LNCaP clone FGC (cell line): ENCODE data around the gene MAPK11.

ENCODE experiments used
- DNase-seq: peaks from one replicate; pipeline ENCODE4 v3.0.0-alpha.2; 2011; ENCODE audit warnings: low read depth
- H3K4me3 ChIP-seq: 2 replicates; pipeline ENCODE4 v1.5.1; 2011; ENCODE audit warnings: mild to moderate bottlenecking, low read depth, low read length, control low read depth
- TF ChIP-seq, protein P1 (sequence below): IDR thresholded peaks from 2 replicates; pipeline ENCODE4 v1.5.1; 2012; ENCODE audit warnings: mild to moderate bottlenecking; ENCODE audit not compliant: control insufficient read depth, insufficient read depth; ENCODE audit errors: extremely low read depth

Gene MAPK11

GRCh38 chr22:50312371-50312770 is 42.2 kb upstream of the MAPK11 start:
- H3K4me3 ChIP-seq = no peak overlapping the region
- TF ChIP-seq, protein P1, sequence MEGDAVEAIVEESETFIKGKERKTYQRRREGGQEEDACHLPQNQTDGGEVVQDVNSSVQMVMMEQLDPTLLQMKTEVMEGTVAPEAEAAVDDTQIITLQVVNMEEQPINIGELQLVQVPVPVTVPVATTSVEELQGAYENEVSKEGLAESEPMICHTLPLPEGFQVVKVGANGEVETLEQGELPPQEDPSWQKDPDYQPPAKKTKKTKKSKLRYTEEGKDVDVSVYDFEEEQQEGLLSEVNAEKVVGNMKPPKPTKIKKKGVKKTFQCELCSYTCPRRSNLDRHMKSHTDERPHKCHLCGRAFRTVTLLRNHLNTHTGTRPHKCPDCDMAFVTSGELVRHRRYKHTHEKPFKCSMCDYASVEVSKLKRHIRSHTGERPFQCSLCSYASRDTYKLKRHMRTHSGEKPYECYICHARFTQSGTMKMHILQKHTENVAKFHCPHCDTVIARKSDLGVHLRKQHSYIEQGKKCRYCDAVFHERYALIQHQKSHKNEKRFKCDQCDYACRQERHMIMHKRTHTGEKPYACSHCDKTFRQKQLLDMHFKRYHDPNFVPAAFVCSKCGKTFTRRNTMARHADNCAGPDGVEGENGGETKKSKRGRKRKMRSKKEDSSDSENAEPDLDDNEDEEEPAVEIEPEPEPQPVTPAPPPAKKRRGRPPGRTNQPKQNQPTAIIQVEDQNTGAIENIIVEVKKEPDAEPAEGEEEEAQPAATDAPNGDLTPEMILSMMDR = no peak
- no peak for DNase-seq

DNA sequence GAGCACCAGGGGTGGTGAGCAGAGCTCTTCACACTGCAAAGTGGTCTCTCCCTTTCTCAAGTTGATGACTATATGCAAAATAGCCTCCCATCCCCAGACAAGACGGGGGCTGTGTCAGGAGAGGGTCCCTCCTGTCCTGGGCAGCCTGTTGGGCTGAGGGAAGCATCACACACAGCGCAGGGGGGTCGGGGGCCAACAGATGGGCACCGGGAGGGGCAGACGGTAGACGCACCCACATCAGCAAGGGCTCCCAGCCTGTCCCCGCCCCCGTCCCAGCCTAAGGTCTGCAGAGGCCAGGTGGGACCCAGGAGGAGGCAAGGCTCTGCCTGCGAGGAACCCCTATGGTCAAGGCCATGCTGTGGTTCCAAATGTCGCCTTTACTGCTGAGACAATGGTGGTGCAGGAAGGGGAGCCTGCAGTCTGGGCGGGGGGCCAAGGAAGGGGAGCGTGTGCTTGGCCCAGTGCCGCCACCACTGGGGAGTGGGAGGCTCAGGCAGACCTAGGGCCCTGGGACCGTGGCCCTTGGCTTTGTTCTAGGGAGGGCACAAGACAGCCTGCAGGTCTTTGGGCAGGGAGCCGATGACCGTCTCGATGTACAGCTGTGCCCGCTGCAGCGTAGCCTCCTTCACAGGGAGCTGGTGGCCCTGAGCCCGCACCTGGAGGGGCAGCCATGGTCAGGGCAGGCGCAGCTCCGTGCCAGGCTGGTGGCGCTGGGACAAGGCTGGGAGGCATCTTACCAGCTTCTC is 41.6 kb upstream of the MAPK11 start:
- no peak overlapping the region for H3K4me3 ChIP-seq
- DNase-seq = no peak
- TF ChIP-seq, protein P1 = no peak

- TF ChIP-seq, protein P1 = no peak
- H3K4me3 ChIP-seq = no peak overlapping the region
Observed at GRCh38 chr22:50310949-50311444, 40.8 kb upstream of the MAPK11 start.

GRCh38 chr22:50310031-50310722 is 40.0 kb upstream of the MAPK11 start:
- no peak for DNase-seq
- TF ChIP-seq, protein P1 = no peak

More at GRCh38 chr22:50310949-50311444, 40.8 kb upstream of the MAPK11 start:
- no peak for DNase-seq

DNA sequence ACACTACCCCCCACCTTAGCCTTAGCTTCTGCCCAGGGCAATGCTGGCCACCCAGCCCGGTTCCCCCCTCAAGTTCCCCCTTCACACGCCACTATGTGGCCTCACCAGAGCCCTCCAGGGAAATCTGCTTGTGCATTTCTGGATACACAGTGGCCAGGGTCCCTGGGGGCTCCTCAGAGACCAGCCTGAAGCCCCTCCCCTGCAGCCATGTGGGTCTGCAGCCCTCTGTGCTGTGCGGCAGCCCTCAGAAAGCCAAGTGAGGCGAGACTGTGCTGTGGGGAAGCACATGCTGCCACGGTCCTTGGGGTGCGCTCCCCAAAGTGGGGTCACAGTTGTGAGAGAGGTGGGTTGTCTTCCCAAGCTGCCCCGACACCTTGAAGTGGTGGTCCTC is 39.4 kb upstream of the MAPK11 start:
- DNase-seq = no peak
- H3K4me3 ChIP-seq = no peak overlapping the region
- TF ChIP-seq, protein P1 = no peak

More at GRCh38 chr22:50310031-50310722, 40.0 kb upstream of the MAPK11 start:
- no peak overlapping the region for H3K4me3 ChIP-seq

DNA sequence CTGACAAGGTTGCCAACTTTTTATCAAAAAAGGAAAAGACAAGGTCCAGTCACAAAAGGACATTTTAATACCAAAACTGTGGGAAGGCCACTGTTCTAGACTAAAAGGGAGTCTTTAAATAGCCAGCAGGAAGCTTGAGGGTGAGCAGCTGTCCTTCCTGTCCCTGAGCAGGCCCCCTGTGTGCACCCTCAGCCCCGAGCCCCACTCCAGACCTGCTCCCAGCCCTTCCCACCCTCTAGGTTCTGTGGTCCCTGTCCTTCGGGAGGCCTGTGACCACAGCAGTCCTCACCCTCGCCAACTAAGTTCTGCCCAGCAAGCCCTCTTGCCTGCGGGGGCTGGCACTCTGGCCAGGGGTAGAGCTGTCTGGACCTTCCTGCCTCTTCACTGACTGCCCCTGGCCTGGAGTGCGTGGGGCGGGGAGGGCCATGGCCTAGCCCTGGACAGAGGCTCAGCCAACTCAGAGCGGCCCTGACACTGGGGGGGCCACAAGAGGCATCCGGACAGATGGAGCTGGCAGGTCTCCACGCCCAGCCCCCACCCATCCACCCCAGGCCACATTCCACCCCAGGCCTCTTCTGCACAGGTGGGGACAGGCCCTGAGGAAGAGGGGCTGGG is 38.9 kb upstream of the MAPK11 start:
- TF ChIP-seq, protein P1 = no peak
- no peak overlapping the region for H3K4me3 ChIP-seq
- no peak for DNase-seq
